ENCODE results near the gene CDC27.

CDC27 gene

GRCh38 chr17:47203984-47204721 is 15.1 kb upstream of the CDC27 start:
- H3K27ac ChIP-seq: no peak overlapping the region
- TF ChIP-seq CTCF (IDR thresholded peaks at IDR 0.05) (no peak), ZFX (IDR thresholded peaks at IDR 0.05; ENCODE audit: borderline replicate concordance) (no peak)

DNA sequence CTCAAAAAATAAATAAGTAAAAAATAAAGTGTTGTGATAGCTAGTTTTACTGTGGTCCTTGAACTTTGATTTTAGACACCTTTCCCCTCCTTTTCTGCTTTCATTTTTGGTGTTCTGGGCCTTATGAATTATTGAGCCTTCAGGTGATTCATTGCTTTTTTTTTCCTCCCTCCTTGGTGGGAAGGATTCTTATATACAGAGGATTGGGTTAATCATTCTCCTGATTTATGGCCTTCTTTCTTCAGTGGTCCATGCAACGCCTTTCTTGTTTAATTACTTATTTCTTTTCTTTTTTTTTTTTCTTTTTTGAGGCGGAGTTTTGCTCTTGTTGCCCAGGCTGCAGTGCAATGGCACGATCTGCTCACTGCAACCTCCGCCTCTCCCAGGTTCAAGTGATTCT is 12.1 kb upstream of the CDC27 start:
- no peak overlapping the region for H3K27ac ChIP-seq
- TF ChIP-seq CTCF (IDR thresholded peaks at IDR 0.05): no peak
- TF ChIP-seq ZFX (IDR thresholded peaks at IDR 0.05; ENCODE audit: borderline replicate concordance): no peak

GRCh38 chr17:47200325-47200664 is 11.2 kb upstream of the CDC27 start:
- no peak overlapping the region for H3K27ac ChIP-seq
- TF ChIP-seq ZFX (IDR thresholded peaks at IDR 0.05; ENCODE audit: borderline replicate concordance) (no peak), CTCF (IDR thresholded peaks at IDR 0.05) (no peak)

DNA sequence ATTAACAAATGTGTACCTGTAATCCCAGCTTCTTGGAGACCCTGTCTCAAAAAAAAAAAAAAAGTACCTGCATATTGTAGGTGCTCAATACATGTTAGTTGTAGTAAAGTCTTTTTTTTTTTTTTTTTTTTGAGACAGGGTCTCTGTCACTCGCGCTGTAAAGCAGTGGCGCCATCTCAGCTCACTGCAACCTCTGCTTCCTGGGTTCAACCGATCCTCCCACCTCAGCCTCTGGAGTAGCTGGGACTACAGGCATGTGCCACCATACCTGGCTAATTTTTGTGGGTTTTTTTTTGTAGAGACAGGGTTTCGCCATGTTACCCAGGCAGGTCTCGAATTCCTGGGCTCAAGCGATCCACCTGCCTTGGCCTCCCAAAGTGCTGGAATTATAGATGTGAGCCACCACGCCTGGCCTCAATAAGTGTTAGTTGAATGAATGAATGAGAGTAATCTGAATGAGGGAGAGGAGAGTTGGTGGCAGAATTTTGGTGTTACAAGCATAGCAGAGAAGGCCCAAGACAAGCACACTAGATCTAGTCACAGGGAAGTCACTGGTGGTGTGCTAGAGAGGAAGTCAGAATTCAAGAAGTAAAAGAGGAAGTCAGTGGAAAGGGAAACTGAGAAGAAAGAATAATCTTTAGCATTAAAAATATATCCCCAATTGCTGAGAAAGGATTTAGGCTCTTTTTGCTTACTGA is 10.7 kb upstream of the CDC27 start:
- no peak overlapping the region for H3K27ac ChIP-seq
- TF ChIP-seq ZFX (IDR thresholded peaks at IDR 0.05; ENCODE audit: borderline replicate concordance) (no peak), CTCF (IDR thresholded peaks at IDR 0.05) (no peak)

DNA sequence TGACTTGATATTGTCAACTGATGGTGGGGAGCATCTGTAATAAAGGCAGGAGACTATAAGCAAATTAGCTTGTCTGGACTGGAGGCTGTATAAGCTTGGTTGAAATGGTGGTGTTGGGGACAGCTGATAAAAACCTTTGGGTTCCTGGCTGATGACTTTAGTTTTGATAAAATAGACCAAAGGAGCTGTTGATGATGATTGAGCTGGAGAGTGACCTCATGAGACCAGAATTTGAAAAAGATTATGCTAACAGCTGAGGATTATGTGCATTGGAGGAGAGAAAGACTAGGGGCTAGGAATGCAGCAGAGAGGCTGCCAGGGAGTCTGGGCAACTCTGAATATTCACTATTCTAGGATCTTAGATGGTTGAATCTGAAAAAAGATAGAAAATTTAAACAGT is 8.7 kb upstream of the CDC27 start:
- H3K27ac ChIP-seq: no peak overlapping the region
- TF ChIP-seq ZFX (IDR thresholded peaks at IDR 0.05; ENCODE audit: borderline replicate concordance) (no peak), CTCF (IDR thresholded peaks at IDR 0.05) (no peak)

GRCh38 chr17:47193931-47194511 is 4.9 kb upstream of the CDC27 start:
- no peak overlapping the region for H3K27ac ChIP-seq
- TF ChIP-seq CTCF (IDR thresholded peaks at IDR 0.05) (no peak), ZFX (IDR thresholded peaks at IDR 0.05; ENCODE audit: borderline replicate concordance) (no peak)

DNA sequence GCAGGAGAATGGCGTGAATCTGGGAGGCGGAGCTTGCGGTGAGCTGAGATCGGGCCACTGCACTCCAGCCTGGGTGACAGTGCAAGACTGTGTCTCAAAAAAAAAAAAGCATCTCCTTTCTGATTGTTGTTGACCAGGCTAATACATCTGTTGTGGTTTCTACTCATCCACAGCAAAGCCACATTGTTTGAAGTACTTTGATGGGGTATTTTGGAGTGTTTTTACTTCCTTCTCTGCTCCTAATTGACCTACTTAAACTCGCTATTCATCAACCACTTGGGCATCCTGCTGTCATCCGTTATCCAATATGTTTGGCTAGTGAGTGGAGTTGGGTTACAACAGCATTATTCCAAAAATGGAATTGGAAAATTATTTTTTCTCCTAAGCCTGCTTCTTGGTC is 3.5 kb upstream of the CDC27 start:
- TF ChIP-seq CTCF (IDR thresholded peaks at IDR 0.05) (no peak), ZFX (IDR thresholded peaks at IDR 0.05; ENCODE audit: borderline replicate concordance) (no peak)
- no peak overlapping the region for H3K27ac ChIP-seq
